GM04504 (cell line): ENCODE results near the gene WHRN.

Experiments used
- DNase-seq: peaks from one replicate; pipeline ENCODE4 v3.0.0-alpha.2; 2012; ENCODE audit warnings: low read depth

The WHRN gene

GRCh38 chr9:114448706-114449105, 56.6 kb downstream of the WHRN start:
- DNase-seq: no peak

- DNase-seq: no peak
These were observed 58.4 kb downstream of the WHRN start for GRCh38 chr9:114446672-114447450.

- no peak for DNase-seq
These were observed 59.2 kb downstream of the WHRN start for GRCh38 chr9:114446036-114446435.

DNA sequence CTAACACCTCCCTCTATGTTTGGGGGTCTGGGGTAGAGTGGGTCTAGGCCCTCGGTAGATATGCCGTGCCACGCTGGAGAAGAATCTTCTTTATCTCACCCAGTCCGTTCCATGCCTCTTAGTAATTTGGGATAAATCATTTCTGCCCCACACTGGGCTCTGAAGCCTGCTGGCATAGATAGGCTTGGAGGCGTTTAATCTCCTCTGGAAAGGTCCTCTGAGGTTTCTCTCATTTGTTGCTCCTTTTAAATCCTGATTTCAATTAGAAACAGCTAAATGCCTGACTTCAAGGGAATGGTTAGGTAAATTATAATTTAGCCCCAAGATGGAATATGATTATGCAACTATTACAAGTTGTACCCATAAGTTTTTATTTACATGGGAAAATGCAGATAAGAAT, 59.7 kb downstream of the WHRN start:
- no peak for DNase-seq

GRCh38 chr9:114442022-114442421, 63.3 kb downstream of the WHRN start:
- no peak for DNase-seq

DNA sequence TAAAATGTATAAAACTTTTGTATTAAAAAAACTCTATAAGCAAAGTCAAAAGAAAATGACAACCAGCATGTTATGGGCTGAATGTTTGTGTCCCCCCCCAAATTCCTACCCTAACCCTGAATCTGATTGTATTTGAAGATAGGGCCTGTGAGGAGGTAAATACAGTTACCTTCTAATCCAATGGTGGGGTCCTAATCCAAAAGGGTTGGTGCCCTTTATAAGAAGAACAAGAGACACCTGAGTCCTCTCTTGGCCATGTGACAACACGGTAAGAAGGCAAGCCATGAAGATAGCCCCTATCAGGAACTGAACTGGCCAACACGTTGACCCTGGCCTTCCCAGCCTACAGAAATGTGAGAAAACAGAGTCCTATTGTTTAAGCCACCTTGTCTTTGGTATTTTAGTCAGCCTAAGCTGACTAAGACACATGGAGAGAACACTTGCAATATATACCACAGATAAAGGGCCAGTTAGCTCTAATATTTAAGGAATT, 67.8 kb downstream of the WHRN start:
- DNase-seq: no peak

- no peak for DNase-seq
These were observed 70.4 kb downstream of the WHRN start for GRCh38 chr9:114434878-114435311.

GRCh38 chr9:114433720-114434255, 71.5 kb downstream of the WHRN start:
- no peak for DNase-seq

DNA sequence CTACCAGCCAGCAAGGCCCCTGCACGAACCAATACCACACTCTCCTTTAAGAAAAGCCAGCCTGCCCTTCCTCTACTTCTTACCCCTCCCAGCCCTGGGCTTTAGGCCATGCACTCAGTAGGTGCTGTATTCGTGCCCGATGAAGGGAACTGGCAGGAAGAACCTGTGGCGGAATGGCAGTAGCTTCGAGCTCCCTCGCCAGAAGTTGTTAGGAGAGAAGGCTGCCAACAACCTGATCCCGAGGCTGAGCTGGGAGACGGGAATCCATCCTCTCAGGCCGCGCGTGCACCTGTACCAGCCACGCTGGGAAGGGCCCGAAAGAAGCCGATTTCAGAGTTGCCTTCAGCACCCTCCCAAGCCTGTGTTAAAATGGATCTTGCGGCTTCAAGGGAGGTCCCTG, 72.2 kb downstream of the WHRN start:
- no peak for DNase-seq

GRCh38 chr9:114432323-114433067, 72.8 kb downstream of the WHRN start:
- DNase-seq: no peak

GRCh38 chr9:114431770-114432169, 73.5 kb downstream of the WHRN start:
- DNase-seq: no peak

DNA sequence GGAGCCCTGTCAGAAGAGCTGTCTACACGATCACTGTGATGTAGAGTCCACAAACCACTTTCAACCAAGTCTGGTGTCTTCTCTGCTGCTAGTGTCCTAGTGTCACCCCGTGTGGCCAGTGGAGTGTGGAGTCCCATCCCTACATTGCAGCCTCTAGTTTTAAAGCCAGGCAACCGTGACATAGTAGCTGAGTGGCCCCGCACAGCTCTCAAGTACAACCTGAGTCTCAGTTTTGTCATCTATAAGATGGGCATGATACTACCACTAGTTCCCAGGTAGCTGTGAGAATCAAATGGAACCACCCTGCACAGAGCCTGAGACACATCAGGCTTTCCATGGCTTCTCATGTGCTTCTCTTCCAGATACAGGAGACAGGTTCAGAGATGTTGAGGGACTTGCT, 74.3 kb downstream of the WHRN start:
- DNase-seq: no peak

- no peak for DNase-seq
These were observed 74.8 kb downstream of the WHRN start for GRCh38 chr9:114430457-114430856.

GRCh38 chr9:114429488-114429887, 75.8 kb downstream of the WHRN start:
- DNase-seq: no peak

- no peak for DNase-seq
These were observed 76.8 kb downstream of the WHRN start for GRCh38 chr9:114428466-114428865.

DNA sequence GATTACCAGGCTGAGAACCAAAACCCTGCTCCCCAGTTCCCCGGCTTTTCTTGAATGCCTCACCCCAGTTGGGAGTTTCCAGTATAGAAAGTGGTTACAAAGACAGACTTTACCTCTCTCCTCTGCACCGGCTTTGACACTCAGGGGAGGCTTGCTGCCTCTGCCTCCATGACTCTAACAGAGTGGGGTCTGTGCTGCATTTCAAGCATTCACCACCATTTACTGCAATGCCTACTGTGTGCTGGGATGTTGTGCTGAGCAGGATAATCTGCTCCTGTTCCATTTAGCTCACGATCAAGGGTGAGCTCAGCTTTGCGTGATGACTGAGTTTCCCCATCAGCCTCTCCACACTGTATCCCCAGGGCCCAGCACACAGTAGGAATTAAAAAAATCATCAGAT, 77.6 kb downstream of the WHRN start:
- DNase-seq: no peak

GRCh38 chr9:114426046-114426948, 79.0 kb downstream of the WHRN start:
- no peak for DNase-seq

GRCh38 chr9:114425126-114425525, 80.1 kb downstream of the WHRN start:
- no peak for DNase-seq

GRCh38 chr9:114424126-114424525, 81.1 kb downstream of the WHRN start:
- no peak for DNase-seq

GRCh38 chr9:114423181-114423580, 82.1 kb downstream of the WHRN start:
- DNase-seq: no peak

DNA sequence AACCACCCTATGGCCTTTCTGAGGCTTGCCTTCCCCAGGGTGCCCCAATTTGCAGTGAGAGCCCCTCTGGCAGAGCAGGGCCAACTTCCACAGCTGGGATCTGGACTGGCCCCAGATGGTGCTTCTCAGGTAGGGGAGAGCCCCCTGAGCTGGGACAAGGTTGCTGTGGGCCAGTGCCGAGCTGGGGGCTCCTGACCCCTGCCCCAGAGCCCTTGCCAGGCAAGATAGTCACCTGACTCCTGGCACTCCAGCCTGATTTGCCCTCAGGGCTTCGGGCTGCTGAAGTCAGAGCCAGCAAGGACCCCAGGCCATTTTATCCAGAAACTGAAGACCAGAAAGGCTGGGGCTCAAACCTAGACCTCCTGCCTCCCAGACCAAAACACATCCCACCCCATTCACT, 84.1 kb downstream of the WHRN start:
- DNase-seq: no peak

DNA sequence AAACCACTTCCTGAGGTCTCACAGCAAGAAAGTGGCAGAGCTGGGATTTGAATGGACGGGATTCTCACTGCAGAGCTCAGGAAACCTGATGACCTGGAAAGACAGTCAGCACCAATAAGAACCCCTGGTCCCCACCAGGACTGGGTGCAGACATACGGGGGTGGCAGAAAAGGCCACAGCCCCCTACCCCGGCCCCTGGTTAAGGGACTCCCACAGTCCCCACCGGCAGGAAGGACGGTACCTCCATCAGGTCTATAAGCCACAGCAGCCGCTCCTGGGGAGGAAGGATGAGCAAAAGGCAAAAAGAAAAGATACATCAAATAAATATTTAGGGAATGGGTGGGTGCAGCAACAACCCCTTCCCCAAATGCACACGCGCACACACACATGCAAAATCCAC, 85.5 kb downstream of the WHRN start:
- DNase-seq: no peak
